ENCODE results near the gene FHOD3.

DNA sequence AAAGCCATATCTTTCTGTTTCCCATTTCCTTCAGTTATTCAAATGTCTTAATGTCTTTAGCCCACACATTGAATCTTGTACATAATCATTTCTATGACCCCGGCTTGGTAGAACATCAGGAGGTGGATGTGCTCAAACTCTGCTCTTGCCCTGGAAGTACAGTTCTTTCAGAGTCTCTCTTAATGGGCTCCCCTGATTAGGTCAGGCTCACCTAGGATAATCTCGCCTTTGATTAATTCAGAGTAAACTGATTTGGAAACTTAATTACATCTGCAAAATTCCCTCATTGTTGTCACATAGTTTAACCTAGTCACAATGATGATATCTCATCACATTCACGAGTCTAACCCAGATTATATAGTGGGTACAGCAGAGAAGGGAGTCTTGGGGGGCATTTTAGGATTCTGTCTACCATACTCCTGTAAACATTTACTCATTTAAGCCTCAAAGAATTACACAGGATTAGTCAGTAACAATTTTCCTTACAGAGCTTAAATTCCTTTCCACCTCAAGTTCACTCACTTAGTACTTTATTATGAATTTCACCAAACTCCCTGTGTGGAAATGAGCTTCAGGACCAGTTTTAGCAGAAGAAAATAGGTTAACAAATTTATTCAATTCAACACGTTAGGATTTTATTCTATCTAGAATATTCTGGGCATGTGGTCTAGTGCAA lies 135.5 kb downstream of the FHOD3 start:
- TF ChIP-seq, protein P1, sequence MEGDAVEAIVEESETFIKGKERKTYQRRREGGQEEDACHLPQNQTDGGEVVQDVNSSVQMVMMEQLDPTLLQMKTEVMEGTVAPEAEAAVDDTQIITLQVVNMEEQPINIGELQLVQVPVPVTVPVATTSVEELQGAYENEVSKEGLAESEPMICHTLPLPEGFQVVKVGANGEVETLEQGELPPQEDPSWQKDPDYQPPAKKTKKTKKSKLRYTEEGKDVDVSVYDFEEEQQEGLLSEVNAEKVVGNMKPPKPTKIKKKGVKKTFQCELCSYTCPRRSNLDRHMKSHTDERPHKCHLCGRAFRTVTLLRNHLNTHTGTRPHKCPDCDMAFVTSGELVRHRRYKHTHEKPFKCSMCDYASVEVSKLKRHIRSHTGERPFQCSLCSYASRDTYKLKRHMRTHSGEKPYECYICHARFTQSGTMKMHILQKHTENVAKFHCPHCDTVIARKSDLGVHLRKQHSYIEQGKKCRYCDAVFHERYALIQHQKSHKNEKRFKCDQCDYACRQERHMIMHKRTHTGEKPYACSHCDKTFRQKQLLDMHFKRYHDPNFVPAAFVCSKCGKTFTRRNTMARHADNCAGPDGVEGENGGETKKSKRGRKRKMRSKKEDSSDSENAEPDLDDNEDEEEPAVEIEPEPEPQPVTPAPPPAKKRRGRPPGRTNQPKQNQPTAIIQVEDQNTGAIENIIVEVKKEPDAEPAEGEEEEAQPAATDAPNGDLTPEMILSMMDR (conservative IDR thresholded peaks at IDR 0.05; ENCODE audit: low read depth, low read length), result no peak
- TF ChIP-seq EZH2phosphoT487 (IDR thresholded peaks at IDR 0.05; ENCODE audit: borderline replicate concordance, low read length), result no peak
- TF ChIP-seq EZH2 (IDR thresholded peaks at IDR 0.05; ENCODE audit: low read length, unreplicated experiment), result no peak
